Neural progenitor cell (in vitro differentiated cells): ENCODE measurements around the gene HNMT.

ENCODE experiments used
- CTCF ChIP-seq: fragments of 200-600 bp; sonication (generic); IDR thresholded peaks from 2 replicates; pipeline ENCODE4 v1.5.1; 2017; ENCODE audit warnings: antibody characterized with exemption, mild to moderate bottlenecking
- EZH2 ChIP-seq: fragments of 200-600 bp; sonication (generic); IDR thresholded peaks from 2 replicates; pipeline ENCODE4 v1.6.1; 2017; ENCODE audit warnings: antibody characterized with exemption, mild to moderate bottlenecking, moderate library complexity

GRCh38 chr2:137986268-137986667 lies 22.0 kb downstream of the HNMT start:
- no peak for TF ChIP-seq CTCF
- no peak for TF ChIP-seq EZH2
